C4-2B (cell line): ENCODE results near the gene PRSS16.

ENCODE experiments used
- H3K27ac ChIP-seq: fragments of 450-650 bp; 2 replicates; pipeline ENCODE4 v1.5.1; 2017
- CTCF ChIP-seq: fragments of 450-650 bp; conservative IDR thresholded peaks from 2 replicates; pipeline ENCODE4 v1.5.1; 2017; ENCODE audit warnings: mild to moderate bottlenecking
- ZFX ChIP-seq: fragments of 450-650 bp; IDR thresholded peaks from 2 replicates; pipeline ENCODE4 v1.6.1; 2017

PRSS16 gene

GRCh38 chr6:27296106-27296783 lies 48.7 kb downstream of the PRSS16 start:
- H3K27ac ChIP-seq = no peak overlapping the region
- TF ChIP-seq ZFX (no peak), CTCF (no peak)

- TF ChIP-seq CTCF (no peak), ZFX (no peak)
- no peak overlapping the region for H3K27ac ChIP-seq
Measured at GRCh38 chr6:27297484-27297856, 50.0 kb downstream of the PRSS16 start.

GRCh38 chr6:27297857-27298730 lies 50.6 kb downstream of the PRSS16 start:
- H3K27ac ChIP-seq = peak overlapping the region; percentile 32; the same call in 1 of the 2 replicates

GRCh38 chr6:27303613-27304272 lies 56.2 kb downstream of the PRSS16 start:
- no peak for TF ChIP-seq ZFX
- TF ChIP-seq CTCF = no peak
- H3K27ac ChIP-seq = no peak overlapping the region

More at GRCh38 chr6:27297857-27298730, 50.6 kb downstream of the PRSS16 start:
- TF ChIP-seq CTCF (no peak), ZFX (no peak)
